BE2C (cell line): ENCODE results near the gene HS3ST3B1.
A peak's percentile ranks its signal among the peaks of the same experiment; 100 is the strongest.

Source experiments
- DNase-seq: peaks from one replicate; pipeline ENCODE4 v3.0.0-alpha.2; 2020
- H3K27me3 ChIP-seq: fragments of 250-450 bp; sonication (Bioruptor Pico); 2 replicates; pipeline ENCODE4 v1.5.1; 2020; ENCODE audit warnings: mild to moderate bottlenecking
- H3K36me3 ChIP-seq: fragments of 250-450 bp; sonication (Bioruptor Pico); 2 replicates; pipeline ENCODE4 v1.5.1; 2020; ENCODE audit warnings: mild to moderate bottlenecking
- H3K4me1 ChIP-seq: fragments of 250-450 bp; sonication (Bioruptor Pico); 2 replicates; pipeline ENCODE4 v1.5.1; 2020
- H3K4me3 ChIP-seq: 2 replicates; pipeline ENCODE4 v1.5.1; 2011; ENCODE audit warnings: low read depth, low read length
- H3K9me3 ChIP-seq: fragments of 250-450 bp; sonication (Bioruptor Pico); 2 replicates; pipeline ENCODE4 v1.5.1; 2020
- CTCF ChIP-seq: IDR thresholded peaks from 2 replicates; pipeline ENCODE4 v1.5.1; 2012; ENCODE audit warnings: mild to moderate bottlenecking, low read depth, low read length

Gene HS3ST3B1

GRCh38 chr17:14297161-14297851 lies 3.6 kb upstream of the HS3ST3B1 start:
- no peaks in the 10 kb centered on the region for H3K4me1 ChIP-seq
- no peaks in the 10 kb centered on the region for H3K9me3 ChIP-seq
- DNase-seq, result no peak
- H3K27me3 ChIP-seq, result peaks cover 62% of the 10 kb centered on the region
- no peaks in the 10 kb centered on the region for H3K36me3 ChIP-seq
- no peak for TF ChIP-seq CTCF
- no peak overlapping the region for H3K4me3 ChIP-seq

- peaks cover 73% of the 10 kb centered on the region for H3K27me3 ChIP-seq
These were observed 2.5 kb upstream of the HS3ST3B1 start for GRCh38 chr17:14298221-14298946.

GRCh38 chr17:14298947-14299279 lies 2.0 kb upstream of the HS3ST3B1 start:
- H3K4me1 ChIP-seq, result no peaks in the 10 kb centered on the region
- no peak overlapping the region for H3K4me3 ChIP-seq
- H3K36me3 ChIP-seq, result no peaks in the 10 kb centered on the region
- DNase-seq, result no peak
- TF ChIP-seq CTCF, result no peak
- no peaks in the 10 kb centered on the region for H3K9me3 ChIP-seq
- peaks cover 78% of the 10 kb centered on the region for H3K27me3 ChIP-seq

More at GRCh38 chr17:14298221-14298946, 2.5 kb upstream of the HS3ST3B1 start:
- DNase-seq, result no peak
- H3K36me3 ChIP-seq, result no peaks in the 10 kb centered on the region
- TF ChIP-seq CTCF, result no peak
- no peak overlapping the region for H3K4me3 ChIP-seq
- no peaks in the 10 kb centered on the region for H3K9me3 ChIP-seq
- no peaks in the 10 kb centered on the region for H3K4me1 ChIP-seq

GRCh38 chr17:14299280-14300141 lies 1.4 kb upstream of the HS3ST3B1 start:
- no peak for TF ChIP-seq CTCF
- H3K27me3 ChIP-seq, result peaks cover 84% of the 10 kb centered on the region
- H3K4me3 ChIP-seq, result no peak overlapping the region; the same call in 1 of the 2 replicates
- no peaks in the 10 kb centered on the region for H3K9me3 ChIP-seq
- DNase-seq, result no peak
- H3K4me1 ChIP-seq, result no peaks in the 10 kb centered on the region
- no peaks in the 10 kb centered on the region for H3K36me3 ChIP-seq

GRCh38 chr17:14301279-14302090 lies 604 bp downstream of the HS3ST3B1 start:
- TF ChIP-seq CTCF, result no peak
- H3K9me3 ChIP-seq, result no peaks in the 10 kb centered on the region
- no peak for DNase-seq
- no peaks in the 10 kb centered on the region for H3K4me1 ChIP-seq
- peaks cover 83% of the 10 kb centered on the region for H3K27me3 ChIP-seq
- H3K36me3 ChIP-seq, result no peaks in the 10 kb centered on the region
- peak overlapping the region; percentile 40 for H3K4me3 ChIP-seq
